ENCODE results near the gene FOSL2. TPM values are rescaled to one million over a fixed set of nuclear protein-coding genes. Genes with fewer than 3 reads are reported as not detected.
"Not testable (repeated sequence)": the region's sequence is repeated elsewhere in the genome, so short reads cannot be mapped to it uniquely, and the experiment has no call there.

The FOSL2 gene
- polyA plus RNA-seq, 1 donor = 24.8 TPM

DNA sequence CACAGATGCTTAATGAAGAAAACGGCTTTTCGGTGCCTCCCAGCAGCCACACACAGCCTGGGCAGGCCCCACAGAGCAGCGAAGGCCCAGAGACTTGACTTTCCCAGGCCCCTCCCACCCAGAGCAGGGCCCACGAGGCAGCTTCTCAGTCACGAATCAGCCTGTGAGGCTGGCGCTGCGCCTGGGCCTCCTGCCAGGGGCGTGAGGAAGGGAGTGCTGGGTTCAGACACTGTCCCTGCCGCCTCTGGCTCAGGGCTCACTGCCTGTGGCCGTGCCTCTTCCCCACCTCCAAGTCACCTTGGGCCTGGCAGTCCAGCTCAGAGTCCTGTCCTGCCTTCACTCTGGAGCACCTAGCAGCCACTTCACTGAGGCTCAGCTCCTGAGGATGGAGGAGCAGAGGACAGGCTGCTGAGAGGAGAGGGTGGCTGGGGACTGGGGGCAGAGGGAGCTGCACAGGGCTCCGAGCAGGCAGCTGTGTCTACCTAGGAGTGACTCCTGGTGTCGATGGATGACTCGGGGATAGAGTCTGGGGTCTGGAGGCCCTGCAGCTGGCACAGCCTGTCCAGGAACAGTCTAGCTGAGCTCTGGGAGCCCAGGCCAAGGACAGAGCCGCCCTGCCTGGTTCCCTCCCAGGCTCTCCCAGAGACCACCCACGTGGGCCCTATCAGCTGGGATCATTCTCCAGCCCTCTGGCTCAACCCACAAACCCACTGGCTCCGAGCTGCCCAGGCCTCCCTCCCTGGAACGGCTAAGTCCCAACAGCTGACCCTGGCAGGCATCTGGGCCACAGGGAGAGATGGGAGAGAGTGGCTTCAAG, 36.4 kb upstream of the FOSL2 start:
- DNase-seq = no peak

DNA sequence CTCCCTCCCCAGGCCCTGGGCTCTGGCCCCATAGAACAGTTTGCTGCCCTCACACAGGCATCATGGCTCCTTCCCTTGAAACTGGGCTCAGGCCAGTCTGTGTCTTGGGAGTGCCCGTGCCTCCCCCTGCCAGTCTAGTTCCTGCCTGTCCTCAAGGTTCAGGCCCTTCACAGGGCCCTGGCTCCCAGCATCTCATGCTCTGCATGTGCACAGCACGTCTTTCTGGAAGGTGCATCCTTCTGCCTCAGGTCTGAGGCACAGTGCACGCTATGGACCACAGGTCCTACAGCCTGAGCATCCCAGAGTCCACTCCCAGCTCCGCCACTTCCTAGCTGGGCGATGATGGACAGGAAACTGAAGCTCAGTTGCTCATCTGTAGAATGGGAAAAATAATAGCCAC, 35.6 kb upstream of the FOSL2 start:
- no peak for DNase-seq

DNA sequence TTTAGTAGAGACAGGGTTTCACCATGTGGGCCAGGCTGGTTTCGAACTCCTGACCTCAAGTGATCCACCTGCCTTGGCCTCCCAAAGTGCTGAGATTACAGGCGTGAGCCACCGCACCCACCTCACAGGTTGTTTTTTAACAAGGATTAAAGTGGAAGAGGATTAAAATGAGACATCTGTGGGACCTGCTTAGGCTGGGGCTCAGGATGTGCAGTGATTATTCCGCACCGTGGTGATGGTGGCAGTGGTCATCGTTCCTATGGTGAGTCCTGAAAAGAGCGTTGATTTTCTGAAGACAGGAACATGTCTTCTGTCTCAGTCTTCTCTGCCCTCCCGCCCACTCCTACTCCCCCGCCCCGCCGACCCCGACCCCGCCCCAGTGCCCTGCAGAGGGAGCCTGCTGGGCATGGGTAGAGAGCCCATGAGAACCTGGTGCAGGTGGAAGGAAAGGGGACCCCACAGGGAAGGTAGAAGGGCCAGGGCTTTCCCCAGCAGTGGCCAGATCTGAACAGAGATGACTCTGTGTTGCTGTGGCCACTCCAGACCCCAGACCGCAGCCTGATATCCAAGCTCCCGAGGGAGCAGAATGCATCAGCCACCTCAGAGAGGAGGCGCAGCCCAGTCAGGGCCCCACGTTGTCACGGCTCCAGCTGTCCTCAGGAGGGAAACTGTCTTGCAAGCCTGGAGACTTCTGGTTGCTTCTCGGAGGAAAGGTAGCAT, 34.5 kb upstream of the FOSL2 start:
- no peak for DNase-seq

DNA sequence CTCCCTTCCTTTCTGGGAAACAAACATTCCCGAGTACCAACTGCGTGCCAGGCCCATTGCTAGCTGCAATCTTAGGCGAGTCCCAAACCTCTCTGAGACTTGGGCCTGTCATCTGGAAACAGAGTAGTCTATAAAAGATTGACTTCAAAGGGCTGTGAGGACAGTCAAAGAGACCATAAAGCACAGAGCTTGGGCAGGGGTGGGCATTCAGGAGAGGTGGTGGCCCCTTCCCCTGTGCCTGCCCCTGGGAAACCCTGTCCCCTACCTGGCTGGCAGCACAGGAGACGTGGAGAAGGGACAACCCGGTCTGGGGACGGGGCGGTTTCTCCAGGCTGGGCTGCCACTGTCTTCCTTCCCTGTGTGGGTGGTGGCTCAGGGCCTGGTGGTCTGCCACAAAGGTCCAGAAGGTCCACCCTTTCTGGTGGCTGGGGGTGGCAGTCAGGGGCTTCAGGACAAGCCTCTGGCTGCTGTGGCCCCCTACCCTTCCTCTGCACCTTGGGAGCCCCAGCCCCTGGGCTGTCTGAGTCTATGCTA, 33.9 kb upstream of the FOSL2 start:
- DNase-seq = no peak

DNA sequence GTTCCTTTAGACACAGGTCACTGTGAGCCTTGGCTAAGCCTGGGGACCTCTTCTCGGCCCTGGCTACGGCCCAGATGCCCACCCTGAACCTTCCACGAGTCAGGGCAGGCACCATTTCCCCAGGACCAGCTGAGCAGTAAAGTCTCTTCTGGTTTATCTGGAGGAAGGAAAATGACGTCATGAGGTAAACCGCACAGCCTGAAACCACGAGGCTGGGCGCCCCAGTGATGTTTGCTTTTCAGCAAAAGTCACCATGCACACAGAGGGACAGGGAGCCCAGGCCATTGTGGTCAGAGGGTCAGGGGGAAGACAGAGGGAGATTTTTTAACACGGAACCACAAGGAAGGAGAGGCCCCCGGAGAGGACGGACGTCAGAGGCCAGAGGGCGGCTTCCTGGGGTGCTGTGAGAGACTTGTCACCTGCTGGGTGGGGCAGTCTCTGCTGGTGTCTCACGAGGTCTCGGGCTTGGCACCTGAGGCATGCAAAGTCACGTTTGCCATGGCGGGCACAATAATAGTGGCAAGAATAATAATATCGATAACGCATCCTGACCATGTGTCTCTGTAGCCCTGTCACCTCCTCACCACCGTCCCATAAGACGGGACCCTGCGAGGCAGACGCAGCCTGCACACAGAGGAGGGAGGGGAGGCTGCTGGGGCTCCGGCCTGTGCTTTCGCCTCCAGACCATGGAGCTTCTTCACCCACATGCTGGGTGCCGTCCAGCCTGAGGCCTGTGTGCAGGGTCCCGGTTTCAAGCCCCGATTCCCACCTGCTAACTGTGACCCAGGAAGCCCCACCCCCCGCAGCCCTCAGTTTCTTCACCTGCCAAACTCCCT, 33.2 kb upstream of the FOSL2 start:
- no peak for DNase-seq

DNA sequence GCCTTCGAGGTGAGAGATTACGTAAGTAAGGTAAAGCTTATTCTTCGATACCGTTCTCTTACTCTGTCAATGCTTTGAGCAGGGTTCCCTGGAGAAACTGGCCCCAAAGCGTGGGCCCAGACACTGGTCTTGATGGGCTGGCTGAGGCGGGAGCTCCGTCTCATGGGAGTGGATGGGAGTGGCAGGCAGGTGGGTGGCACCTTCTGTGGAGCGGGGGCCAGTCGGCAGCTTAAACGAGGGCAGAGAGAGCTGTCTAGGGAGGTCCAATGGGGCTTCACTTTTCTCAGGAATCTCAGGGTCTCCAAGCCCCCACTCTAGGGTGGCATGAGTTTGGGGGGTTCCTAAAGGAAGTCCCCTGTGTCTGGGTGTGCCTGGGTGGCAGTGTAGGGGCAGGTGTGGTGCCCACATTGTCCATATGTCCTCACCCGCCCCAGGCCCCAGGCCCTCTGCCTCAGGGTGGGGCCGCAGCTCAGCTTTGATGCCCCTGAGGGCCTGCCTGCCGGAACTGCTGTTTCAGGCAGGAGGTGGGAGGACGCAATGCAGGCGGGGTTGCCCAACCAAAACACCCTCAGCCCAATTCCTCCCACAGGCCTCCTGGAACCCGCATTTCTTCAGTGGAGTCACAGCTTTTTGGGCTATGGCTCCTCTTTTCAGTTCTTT, 32.5 kb upstream of the FOSL2 start:
- no peak for DNase-seq

DNA sequence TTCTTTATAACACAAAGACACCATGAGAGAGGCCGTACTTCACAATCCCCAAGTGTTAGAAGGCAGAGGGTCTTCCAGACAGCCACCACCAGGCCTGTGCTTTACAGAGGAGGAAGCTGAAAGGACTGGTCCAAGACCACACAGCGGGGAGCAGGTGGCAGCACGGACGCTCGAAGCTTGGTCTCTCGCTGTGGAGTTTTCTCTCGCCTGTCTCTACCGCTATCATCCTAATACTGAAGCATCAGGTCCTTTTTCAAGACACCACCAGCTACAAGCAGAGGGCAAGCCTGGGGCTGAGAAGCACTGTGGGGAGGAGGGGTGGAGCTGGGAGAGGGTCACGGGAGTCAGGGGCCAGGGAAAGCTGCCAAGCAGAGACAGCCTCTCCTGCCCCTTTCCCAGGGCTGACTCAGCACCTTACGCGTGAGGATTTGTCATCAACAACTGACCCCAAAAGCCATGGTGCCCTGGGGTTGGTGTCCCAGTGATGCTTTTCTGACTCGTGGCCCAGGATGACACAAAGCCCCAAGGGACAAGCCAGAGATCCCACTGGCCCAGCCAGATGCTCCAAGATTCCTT, 31.9 kb upstream of the FOSL2 start:
- no peak for DNase-seq

GRCh38 chr2:28361991-28362710, 30.5 kb upstream of the FOSL2 start:
- DNase-seq = no peak

- no peak for DNase-seq
Measured at GRCh38 chr2:28362991-28363521, 29.6 kb upstream of the FOSL2 start.

DNA sequence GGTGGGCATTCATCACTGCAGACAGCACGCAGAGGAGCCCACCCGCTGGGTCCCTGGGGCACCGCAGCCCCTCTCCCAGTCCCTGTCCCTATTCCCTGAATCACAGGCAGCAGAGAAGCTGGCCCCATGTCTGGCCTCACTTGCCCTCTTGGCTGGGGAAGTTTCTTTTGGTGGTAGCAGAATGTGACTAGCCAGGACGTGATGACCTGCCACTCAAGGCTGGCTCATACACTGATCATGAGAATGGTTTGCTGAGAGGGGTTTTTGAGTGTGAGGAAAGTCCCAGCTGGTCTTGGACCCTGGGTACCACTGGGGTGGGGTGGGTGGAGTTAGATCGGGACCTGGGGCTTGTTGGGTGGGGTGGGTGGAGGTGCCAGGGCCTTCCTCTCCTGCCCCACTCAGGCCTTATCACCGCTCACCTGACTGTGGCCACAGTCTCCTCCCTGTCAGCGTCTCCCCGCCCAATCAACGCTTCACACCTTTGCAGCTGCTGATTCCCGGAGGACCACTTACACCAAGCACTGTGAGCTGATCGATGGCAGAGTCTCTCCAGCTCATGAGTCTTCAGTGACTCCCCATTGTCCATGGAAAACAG, 28.9 kb upstream of the FOSL2 start:
- DNase-seq = no peak

GRCh38 chr2:28364610-28365009, 28.0 kb upstream of the FOSL2 start:
- DNase-seq = no peak

GRCh38 chr2:28365158-28365557, 27.5 kb upstream of the FOSL2 start:
- no peak for DNase-seq

- DNase-seq = no peak
Measured at GRCh38 chr2:28366149-28366495, 26.5 kb upstream of the FOSL2 start.

DNA sequence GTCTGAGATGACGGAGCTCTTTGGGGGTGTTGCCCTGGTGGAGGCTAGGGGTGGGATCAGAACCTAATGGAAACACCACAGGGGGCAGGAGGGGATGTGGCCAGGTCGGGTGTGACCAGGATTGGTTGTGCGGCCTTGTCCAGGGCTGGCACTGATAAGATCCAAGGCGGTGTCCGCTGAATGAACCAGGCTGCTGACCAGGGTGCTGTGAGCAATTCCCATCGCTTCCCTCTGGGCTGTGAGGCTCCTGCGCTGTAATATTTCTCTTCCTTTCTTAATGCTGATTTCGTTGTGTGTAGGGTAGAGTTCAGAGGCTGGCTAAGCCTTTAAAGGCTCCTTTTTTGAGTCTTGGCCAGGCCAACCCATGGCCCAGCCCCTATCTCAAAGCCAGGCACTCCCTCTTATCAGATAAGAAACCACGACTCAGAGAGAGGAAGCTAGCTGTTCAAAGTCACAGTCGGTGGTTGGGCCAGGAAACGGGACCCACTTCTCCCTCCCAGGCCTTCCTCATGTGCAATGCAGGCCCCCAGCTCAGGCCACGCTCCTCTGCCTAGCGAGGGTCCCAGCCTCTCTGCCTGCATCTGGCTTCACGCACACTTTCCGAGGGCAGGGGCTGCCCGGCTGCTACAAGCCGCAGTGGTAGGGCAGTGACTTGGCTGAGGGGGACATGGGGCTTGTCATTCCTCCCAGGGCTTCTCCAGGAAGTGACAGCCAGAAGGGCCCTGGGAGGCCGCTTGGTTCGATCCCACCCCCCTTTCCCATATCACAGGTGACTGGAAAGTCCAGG, 26.0 kb upstream of the FOSL2 start:
- DNase-seq = no peak

DNA sequence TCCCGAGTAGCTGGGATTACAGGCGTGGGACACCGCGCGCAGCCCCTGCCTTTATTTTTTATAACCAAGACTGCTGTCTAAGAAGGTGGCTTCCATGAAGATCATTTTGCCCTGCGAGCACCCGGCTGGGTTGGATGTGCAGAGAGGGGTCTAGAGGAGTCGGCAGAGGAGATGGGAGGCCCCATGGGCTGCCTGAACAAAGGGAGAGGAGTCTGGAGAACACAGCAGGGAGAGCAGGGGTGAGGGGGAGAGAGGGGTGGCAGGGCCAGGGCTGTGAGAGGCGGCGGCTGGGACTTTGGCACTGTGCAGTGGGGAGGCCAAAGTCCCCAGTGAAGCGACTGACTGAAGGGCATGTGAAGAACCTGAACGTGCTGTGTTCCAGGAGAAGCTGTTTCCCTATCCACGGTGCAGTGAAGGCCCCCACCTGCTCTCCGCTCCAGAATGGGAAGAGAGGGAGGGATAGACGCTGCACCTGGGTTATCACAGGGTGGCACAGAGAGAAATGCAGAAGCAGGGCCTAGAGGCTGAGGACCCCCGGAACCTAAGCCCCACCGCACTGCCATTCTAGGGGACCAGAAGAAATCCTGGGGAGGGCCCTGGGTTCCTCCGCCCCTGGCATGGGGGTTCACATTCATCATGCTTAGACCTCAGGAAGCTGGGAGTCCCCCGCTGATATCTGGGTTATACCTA, 24.8 kb upstream of the FOSL2 start:
- DNase-seq = no peak

GRCh38 chr2:28368357-28368798, 24.3 kb upstream of the FOSL2 start:
- DNase-seq = no peak

- no peak for DNase-seq
Measured at GRCh38 chr2:28369358-28369757, 23.3 kb upstream of the FOSL2 start.

DNA sequence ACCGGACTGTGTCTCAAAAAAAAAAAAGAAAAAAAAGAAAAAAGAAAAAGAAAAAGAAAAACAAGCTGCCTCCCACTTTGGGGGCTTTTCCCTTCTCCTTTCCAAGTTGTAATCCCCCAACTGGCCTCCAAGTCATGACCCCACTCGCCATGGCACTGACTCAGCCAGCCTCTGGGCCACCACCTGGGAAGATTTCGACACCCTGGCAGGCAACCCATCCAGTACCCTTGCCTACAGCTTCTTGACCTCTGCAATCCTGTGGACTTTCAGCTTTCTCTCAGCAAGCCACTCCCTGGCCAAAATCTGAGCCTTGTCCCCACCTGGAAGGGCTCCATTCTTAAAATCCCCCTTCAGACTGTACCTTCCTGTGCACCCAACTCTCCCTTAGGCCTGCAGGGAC, 22.3 kb upstream of the FOSL2 start:
- DNase-seq = no peak

- DNase-seq = not testable (repeated sequence)
Measured at GRCh38 chr2:28371728-28372127, 20.9 kb upstream of the FOSL2 start.
